ENCODE data around the gene IZUMO1.

IZUMO1 gene

GRCh38 chr19:48757089-48757675, 10.5 kb upstream of the IZUMO1 start:
- DNase-seq (ENCODE audit: low read depth), result no peak

GRCh38 chr19:48756686-48757085, 10.0 kb upstream of the IZUMO1 start:
- no peak for DNase-seq (ENCODE audit: low read depth)

- no peak for DNase-seq (ENCODE audit: low read depth)
Measured at GRCh38 chr19:48756212-48756611, 9.5 kb upstream of the IZUMO1 start.

DNA sequence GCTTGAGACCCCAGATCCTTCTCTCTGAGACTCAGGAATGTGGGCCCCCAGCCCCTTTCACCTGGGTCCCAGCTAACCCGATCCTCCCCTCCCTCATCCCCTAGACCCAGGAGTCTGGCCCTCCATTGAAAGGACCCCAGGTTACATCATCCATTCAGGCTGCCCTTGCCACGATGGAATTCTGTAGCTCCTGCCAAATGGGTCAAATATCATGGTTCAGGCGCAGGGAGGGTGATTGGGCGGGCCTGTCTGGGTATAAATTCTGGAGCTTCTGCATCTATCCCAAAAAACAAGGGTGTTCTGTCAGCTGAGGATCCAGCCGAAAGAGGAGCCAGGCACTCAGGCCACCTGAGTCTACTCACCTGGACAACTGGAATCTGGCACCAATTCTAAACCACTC, 9.1 kb upstream of the IZUMO1 start:
- no peak for DNase-seq (ENCODE audit: low read depth)

DNA sequence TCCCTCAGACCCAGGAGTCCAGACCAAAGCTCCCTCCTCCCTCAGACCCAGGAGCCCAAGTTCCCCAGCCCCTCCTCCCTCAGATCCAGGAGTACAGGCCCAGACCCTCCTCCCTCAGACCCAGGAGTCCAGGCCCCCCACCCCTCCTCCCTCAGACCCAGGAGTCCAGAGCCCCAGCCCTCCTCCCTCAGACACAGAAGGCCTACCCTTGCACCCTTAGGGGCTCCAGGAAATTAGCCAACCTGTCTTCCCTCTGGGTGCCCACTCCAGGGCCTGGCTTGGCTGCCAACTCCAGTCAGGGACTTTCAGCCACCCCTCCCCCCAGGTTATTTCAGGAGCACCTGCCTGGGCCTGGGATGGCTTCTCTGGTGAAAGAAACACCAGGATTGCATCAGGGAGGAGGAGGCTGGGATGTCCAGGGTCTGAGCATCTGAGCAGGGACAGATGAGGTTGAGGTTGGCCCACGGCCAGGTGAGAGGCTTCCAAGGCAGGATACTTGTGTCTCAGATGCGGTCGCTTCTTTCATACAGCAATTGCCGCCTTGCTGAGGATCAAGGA, 8.5 kb upstream of the IZUMO1 start, which contains the start of gene FGF21:
Gene FGF21 (plus strand): TSS at position 441 of the 558 bp plus-strand sequence. CDS start 713 bp downstream, outside the sequence.
- no peak for DNase-seq (ENCODE audit: low read depth)

DNA sequence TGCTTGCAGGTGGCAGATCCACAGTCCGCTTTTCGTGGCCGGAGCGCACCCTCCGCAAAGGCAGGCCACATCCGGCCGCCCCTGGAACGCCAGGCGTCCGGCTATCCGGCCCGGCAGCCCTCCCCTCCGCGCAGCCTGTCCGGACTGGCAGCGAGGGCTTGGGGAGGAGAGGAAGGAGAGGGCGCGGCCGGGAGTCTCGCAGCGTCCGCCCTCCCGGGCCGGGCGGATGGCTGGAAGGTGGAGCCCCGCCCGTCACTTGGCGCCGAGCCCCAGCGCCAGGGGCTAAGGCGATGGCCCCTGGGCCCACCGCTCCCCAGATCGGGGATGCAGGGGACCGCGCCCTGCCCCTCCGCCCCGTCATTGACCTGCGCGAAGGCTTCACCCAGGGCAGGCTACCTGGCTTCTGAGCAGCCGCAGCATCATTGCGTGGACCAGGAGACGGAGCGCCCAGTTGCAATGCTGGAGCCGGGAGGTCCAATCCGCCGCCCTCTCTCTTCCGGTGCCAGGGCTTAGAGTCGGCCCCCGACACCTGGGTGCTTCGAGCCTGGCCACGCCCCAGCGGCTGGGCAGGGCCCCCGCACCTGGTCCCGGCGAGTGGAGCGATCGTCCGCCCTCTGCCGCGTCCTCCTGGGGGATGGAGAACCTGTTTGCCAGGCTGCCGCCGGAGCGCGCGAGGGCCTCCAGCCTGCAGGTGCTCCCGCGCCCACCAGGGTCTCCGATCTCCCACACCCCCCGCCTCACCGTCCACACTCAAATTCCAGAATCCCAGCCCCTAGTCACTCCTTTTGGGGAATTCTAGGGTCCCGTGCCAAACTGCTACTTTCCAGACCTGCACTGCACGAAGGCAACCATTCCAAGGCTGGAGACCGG, 6.0 kb upstream of the IZUMO1 start, which contains the start of gene FUT1:
Gene FUT1 (minus strand): TSS at position 146 of the 870 bp plus-strand sequence. CDS start 1,360 bp downstream, outside the sequence.
- peak; percentile 15 for DNase-seq (ENCODE audit: low read depth)

DNA sequence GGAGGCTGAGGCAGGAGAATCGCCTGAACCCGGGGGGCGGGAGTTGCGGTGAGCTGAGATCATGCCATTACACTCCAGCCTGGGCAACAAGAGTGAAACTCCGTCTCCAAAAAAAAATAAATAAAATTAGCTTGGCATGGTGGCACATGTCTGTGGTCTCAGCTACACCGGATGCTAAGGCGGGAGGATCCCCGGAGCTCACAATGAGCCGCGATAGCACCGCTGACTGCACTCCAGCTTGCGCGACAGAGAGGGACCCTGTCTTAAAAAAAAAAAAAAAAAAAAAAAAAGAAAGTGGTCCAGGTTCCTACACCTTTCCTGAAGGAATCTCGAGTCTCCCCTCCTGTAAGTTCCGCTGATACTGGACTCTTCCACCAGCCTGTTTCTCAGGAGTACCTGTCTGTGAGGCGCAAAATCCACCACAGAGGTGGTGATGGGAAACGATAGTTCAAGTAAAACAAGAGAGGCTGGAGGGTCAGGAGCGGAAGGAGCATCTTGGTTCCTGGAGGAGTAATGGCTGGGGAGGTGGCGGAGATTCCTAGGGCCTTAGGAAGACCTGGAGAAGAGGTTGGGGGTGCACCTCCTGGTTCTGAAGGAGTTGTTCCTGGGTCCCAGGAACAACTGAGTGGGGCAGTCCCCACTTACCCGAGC, 5.3 kb upstream of the IZUMO1 start:
- DNase-seq (ENCODE audit: low read depth), result no peak

DNA sequence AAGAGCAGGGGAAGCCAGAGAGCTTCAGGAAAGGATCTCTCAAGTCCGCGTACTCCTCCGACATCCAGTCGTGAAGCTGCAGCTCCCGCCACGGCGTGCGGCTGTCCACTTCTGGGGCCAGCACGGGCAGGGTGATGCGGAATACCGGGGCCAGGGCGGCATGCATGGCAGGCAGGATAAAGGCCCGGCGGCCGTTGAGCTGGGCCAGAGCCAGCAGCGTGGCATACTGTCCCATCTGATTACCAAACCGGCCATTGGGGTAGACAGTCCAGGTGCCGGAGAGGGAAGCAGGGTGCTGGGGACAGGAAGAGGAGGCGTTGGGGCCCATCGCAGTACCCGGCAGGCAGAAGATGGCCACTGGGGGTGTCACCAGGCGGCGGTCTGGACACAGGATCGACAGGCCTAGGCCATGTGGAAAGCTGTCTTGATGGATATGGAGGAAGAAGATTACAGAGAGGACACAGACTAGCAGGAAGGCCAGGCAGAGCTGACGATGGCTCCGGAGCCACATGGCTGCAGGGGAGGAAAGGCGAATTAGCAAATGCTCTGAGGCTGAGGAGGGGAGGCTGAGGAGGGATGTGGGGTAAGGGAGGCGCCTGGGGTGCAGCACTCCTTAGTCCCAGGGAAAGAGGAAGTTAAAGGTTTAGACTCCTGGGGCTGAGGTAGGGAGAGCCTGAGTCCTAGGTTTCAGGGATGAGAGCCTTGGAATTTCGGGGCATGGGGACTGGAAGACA, 4.2 kb upstream of the IZUMO1 start:
- no peak for DNase-seq (ENCODE audit: low read depth)

- no peak for DNase-seq (ENCODE audit: low read depth)
Measured at GRCh38 chr19:48750351-48750750, 3.6 kb upstream of the IZUMO1 start.

DNA sequence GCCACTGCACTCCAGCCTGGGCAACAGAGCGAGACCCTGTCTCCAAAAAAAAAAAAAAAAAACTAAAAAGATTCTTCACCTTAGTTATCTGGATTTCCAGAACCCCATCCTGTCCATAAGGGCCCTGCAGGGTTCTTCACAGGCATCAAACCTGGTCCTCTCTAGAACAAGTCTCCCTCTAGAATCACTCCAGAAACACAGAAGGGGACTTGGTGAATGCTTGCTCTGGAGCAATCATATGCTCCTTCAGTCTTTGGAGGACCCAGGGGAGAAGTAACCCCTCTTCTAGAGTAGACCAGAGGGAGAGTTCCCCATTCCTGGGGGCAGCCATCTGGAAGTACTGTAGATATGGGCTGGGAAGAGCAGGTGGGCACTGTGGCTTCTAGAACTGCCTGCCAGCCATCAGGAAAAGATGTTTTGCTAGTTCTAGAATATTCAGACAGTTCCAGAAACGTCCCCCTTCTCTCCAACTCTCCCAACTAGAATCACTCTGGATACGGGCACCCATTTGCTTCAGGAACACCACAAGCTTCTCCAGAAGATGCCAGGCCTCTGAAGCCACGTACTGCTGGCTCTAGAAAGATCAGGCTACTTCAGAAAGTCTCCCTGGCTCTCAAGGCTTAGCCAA, 3.0 kb upstream of the IZUMO1 start:
- no peak for DNase-seq (ENCODE audit: low read depth)

- no peak for DNase-seq (ENCODE audit: low read depth)
Measured at GRCh38 chr19:48746110-48746509, 599 bp downstream of the IZUMO1 start.

- DNase-seq (ENCODE audit: low read depth), result no peak
Measured at GRCh38 chr19:48745208-48745995, 1.3 kb downstream of the IZUMO1 start.

DNA sequence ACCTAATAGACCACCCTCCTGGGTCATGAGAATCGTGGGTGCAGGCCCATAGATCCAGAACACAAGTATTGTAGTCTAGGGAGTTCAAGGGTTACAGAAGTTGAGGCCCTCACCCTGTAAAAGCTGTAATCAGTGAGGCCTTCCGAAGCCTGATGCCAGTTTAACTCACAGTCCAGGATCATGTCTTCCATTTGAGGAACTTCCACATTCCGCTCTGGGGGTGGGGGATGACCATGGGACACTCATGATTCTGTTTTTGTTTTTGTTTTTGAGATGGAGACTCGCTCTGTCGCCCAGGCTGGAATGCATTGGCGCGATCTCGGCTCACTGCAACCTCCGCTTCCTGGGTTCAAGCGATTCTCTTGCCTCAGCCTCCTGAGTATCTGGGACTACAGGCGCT, 4.6 kb downstream of the IZUMO1 start:
- no peak for DNase-seq (ENCODE audit: low read depth)

- DNase-seq (ENCODE audit: low read depth), result no peak
Measured at GRCh38 chr19:48741129-48741999, 5.3 kb downstream of the IZUMO1 start.

DNA sequence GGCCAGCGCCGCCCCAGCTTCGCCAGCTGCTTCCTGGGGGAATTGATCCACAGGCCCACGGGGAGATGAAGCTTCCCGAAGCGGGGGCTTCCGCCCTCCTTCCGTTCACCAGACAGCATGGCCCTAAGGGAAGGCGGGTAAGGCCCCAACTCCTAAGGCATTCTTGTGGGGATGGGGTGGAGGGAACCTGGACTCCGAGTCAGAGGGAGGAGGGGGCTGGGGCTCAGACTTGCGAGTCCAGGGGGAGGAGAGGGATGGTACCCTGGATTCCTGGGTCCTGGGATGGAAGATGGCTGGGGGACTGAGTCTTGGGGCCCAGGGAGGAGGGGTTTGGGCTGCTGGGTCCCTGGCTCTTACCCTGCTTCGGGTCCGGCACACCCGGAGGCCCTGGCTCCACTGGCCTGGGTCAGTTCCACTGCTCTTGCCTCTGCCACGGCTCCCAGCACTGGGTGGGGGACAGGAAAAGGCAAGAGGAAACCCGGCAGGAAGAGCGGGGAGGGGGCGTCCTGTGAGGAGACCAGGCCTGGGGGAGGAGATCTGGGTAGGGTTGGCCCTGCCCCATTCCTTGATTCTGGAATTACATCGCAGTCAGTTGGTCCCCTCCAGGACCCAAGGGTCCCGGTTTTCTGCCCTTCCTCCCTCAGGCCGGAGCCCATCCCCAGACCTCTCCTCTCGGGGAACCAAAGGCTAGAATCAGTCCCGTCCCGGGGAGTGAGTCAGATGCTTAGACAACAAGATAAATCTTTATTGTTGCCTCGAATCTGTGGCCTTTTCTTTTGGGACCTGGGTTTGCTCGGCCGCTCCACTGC, 6.3 kb downstream of the IZUMO1 start, which contains the start of gene RASIP1:
Gene RASIP1 (minus strand): TSS at position 447 of the 809 bp plus-strand sequence. CDS start 328 bp downstream, at position 119.
- no peak for DNase-seq (ENCODE audit: low read depth)

- no peak for DNase-seq (ENCODE audit: low read depth)
Measured at GRCh38 chr19:48739404-48740163, 7.1 kb downstream of the IZUMO1 start.

DNA sequence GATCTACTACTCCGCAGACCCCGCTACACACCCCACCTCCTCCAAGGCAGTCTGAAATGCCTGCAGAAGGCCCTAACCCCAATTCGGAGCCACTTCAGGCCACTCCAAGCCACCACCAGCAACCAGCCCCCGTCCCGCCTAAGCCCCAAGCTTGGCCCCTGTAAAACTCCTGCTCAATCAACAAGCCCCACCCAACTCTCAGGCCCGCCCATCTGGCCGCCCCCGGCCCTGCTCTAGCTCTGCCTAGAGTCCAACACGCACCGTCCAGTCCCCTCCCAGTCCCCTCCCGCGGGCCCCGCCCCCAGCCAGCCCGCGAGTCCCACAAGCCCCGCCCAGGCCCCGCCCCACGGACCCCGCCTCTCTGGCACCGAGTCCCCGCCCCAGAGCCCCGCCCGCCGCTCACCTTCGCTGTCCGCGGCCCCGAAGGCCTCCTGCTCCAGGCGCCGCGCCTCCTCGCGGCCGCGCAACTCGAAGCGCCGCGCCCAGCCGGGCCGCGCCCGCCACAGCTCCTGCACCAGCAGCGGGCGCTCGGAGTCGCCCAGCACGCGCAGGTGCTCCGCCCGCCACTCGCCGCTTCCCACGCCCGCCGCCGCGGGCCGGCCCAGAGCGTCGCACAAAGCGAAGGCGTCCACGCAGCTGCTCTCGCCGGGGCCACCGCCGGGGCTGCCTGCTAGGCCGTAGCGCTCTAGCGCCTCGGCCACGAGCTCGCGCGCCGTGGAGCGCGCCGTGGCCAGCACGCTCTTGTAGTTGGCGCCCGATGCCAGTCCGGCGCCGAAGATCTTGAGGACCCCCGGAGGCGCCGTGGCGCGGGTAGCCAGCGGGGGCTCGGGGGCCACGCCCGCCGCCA, 7.9 kb downstream of the IZUMO1 start:
- DNase-seq (ENCODE audit: low read depth), result peak; percentile 88

Measured in activated T-helper 1 cell treated with Interleukin-2 at 50 U/mL for 16 hours (primary cell).